Right ventricle myocardium inferior (tissue), 1 donor: Measurements from ENCODE around the gene PRAC2. TPM values are rescaled to one million over a fixed set of nuclear protein-coding genes. Genes with fewer than 3 reads are reported as not detected.

Experiments
- ATAC-seq: fragments of 200-7000 bp; cut with Tn5 transposase; one replicate; pipeline ENCODE4 v1.9.1; 2020; ENCODE audit warnings: mild to moderate bottlenecking, moderate library complexity
- DNase-seq: peaks from one replicate; pipeline ENCODE4 v3.0.0; 2021; ENCODE audit errors: missing footprints
- intact Hi-C: fragments of 100-400 bp; cut with DNase I; formaldehyde crosslinking; loops from one replicate; pipeline ENCODE4 v1.11.0; 2022
- total RNA-seq: library from RNA; stranded (reverse); fragmentation: NEBNext Ultra II Directional; extraction: Animal tissue kit (Norgen Biotek cat#: 25700); gene quantifications from one replicate; pipeline ENCODE4 v1.2.1, GENCODE V29; 2021
- donor health status: DM: no; HTN: yes; CAD: no; lungs with severe emphysema.

The PRAC2 gene
- total RNA-seq, 1 donor from 2014 or later, result not detected

- no peak for DNase-seq
- intact Hi-C loops, result no loop called here
- ATAC-seq, result no peak
These were observed 26.0 kb downstream of the PRAC2 start for GRCh38 chr17:48748718-48749566.

DNA sequence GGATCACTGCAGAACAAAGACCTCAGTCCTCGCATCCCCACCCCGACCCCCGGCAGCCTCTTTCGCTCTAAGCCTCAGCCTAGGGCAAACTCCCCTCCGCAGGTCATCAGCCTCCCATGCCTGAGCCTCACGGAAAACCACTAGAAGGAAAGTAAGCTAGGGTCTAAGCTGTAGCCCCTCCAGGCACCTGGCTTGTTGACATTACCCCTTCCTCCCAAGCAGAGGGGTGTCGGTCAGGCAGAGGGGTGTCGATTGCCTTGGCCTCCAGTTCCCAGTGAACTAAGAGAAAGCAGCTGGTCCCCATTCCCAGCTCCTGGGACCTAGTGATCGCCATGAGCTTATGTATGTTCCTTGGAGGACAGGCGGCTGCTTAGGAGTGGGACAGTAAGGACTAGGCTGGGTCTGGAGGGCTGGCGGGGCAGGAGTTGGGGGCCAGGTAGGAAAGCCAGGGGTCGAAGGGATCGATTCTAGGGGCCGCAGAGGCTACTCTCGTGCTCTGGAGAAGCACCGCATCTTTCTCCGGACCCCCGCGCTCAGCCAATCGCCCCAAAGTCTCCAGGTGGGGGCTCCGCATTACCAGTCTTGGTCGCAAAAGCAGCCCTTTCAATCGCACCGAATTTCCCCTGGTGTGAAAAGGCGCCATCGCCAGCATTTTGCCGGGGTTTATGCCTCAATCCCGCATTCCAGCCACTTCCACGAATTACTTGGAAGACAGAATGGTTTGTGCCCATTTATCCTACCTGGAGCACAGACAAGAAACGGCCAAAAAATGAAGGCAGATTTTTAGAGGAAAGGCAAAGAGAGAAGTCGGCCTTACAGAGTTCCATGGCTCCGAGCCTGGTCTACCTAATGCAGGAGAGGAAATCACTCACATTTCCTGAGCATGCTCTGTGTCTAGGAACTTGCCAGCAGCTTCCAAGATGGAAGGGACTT, 26.9 kb downstream of the PRAC2 start:
- DNase-seq, result no peak
- no peak for ATAC-seq

GRCh38 chr17:48751172-48751571, 28.2 kb downstream of the PRAC2 start:
- no peak for ATAC-seq
- DNase-seq, result no peak
- intact Hi-C loops, result no loop called here

More for the DNA sequence above, 26.9 kb downstream of the PRAC2 start:
- intact Hi-C loops, result no loop called here

GRCh38 chr17:48751733-48752398, 28.9 kb downstream of the PRAC2 start:
- ATAC-seq (no peak), DNase-seq (no peak)
- intact Hi-C loops, result no loop called here

DNA sequence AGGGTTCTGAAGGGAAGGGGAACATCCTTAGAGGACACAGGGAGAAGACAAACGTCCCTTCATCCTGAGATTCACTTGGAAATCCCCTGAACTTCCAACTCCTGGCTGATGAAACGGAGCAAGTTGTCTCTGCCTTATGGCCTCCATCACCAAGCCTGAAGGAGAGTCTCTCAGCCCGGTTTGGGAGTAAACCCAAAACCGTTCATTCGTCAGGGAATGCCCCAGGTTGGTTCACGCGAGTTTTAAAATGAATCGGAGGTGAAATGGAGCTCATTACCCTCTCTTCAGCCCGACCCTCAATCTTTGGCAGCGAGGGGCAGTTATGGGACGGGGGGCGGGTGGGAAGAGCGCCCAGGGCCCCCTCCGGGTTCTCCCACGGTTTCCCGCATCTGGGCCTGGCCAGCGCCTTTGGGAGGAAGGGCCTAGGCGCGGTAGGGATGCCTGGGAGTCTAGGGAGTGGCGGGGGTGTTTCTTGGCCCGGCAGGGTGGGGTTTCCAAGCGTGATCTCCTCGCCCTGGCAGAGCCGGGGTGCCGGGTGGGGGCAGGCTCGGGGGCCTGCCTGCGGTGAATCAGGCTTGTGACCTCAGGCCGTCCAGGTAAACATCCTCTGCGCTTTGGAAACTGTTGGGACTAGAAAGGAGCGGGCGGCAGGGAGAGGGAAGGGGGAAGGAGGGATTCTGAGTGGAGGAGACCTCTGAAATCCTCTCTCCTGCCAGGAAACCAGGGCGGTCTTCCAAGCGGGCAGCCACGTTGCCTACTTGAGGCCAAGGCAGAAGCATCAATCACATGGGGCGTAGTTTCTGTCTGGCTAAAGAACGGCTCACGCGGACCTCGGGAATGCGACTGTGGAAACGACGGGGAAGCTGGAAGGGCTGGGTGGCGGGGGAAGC, 29.7 kb downstream of the PRAC2 start:
- intact Hi-C loops, result no loop called here

DNA sequence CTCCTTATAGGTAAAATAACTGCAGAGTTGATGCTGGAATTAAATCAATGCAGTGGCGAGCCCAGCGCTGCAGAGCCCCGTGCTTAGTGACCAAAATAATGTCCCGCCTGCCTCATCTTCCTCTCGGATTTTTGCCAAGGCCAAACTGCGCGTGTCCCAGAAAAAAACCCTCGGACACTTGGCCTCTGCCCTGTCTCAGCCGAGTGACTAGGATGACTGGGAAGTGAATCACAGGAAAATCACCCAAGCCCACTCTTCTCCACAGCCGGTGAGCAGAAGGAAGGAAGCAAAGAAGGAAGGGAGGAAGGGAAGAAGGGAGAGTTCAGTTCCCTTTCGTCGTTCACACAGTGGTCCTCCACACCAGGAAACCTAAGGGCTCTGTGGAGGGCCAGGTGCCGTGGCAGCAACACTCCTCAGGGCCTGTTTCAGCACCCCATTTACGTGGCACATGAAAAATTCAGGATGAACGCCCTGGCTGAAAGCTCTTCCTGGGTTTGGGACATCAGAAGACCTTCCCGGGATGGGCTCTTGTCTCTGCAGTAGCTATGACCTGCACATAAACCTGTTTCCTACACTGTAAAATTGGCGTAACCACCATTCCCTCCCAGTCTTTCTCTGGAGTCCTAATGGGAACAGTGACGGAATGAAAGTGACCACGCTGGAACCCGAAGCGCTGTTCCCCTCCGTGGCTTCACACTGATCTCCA, 31.0 kb downstream of the PRAC2 start:
- intact Hi-C loops, result no loop called here
- no peak for DNase-seq
- no peak for ATAC-seq

More for the DNA sequence above, 29.7 kb downstream of the PRAC2 start:
- ATAC-seq (no peak), DNase-seq (no peak)

DNA sequence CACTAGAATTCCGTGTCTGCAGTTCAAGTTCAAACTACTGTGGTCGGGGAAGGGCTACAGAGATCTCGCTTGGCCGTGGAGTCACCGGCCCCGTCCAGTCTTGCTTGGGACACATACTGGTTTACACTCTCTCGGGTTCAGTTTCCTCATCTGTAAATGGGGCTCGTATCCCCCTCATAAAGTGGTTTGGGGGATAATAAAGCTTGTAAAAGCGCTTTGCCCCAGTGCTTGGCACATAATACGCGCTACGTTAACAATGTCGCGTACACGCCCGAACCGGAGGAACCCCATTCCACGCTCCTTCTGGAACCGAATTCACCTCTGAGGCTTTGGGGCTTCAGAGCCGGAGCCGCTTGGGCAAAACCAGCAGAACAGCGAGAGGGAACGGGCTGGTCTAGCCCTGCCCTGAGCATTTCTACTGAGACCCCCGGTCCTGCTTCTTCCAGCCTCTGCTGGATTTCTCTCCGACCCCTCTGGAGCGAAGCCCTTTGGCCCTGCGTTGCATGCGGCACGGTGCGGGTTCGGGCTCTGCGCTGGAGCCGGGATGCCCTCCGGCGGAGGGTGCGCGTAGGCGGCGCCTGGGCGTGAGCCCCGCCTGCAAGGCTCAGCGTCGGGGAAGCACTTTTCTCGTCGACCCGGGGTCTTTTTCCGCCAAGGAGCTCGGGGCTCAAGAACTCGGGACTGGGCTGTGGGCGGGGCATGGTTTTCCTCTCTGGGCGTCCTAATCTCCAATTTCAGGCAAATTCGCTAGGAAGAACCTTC, 31.7 kb downstream of the PRAC2 start:
- ATAC-seq (no peak), DNase-seq (no peak)
- intact Hi-C loops, result no loop called here

- intact Hi-C loops, result no loop called here
- ATAC-seq (no peak), DNase-seq (no peak)
These were observed 32.4 kb downstream of the PRAC2 start for GRCh38 chr17:48755356-48755755.

- DNase-seq (no peak), ATAC-seq (no peak)
- intact Hi-C loops, result no loop called here
These were observed 33.9 kb downstream of the PRAC2 start for GRCh38 chr17:48756830-48757251.

GRCh38 chr17:48757524-48757961, 34.6 kb downstream of the PRAC2 start:
- ATAC-seq (no peak), DNase-seq (no peak)
- intact Hi-C loops, result no loop called here

GRCh38 chr17:48759288-48759687, 36.3 kb downstream of the PRAC2 start:
- ATAC-seq, result no peak
- no peak for DNase-seq
- intact Hi-C loops, result no loop called here

- ATAC-seq (no peak), DNase-seq (no peak)
- intact Hi-C loops, result no loop called here
These were observed 37.4 kb downstream of the PRAC2 start for GRCh38 chr17:48760411-48760810.

- ATAC-seq, result no peak
- DNase-seq, result no peak
- intact Hi-C loops, result no loop called here
These were observed 38.1 kb downstream of the PRAC2 start for GRCh38 chr17:48761114-48761513.

DNA sequence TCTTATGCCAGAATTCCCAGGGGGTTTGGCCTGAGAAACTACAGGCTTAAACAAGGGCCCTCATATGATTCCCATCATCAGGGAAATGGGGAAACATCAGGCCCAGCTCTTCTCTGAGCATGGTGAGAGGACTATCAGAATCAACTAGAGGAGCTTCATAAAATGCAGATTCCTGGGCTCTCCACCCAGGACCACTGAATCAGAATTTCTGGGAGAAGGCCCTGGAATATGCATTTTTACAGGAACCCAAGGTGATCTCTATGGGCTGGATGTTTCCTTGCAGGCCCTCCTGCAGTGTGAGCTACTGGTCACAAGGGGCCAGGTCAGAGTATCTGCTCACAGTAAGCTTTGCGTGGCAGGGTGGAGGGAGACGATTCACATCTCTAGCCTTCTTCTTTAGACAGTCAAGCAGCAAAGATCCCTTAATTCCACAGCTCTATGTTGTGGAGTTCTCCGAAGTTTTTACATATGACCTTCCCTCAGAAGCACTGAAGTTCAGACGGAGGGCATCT, 44.3 kb downstream of the PRAC2 start:
- ATAC-seq (no peak), DNase-seq (no peak)
- intact Hi-C loops, result no loop called here

DNA sequence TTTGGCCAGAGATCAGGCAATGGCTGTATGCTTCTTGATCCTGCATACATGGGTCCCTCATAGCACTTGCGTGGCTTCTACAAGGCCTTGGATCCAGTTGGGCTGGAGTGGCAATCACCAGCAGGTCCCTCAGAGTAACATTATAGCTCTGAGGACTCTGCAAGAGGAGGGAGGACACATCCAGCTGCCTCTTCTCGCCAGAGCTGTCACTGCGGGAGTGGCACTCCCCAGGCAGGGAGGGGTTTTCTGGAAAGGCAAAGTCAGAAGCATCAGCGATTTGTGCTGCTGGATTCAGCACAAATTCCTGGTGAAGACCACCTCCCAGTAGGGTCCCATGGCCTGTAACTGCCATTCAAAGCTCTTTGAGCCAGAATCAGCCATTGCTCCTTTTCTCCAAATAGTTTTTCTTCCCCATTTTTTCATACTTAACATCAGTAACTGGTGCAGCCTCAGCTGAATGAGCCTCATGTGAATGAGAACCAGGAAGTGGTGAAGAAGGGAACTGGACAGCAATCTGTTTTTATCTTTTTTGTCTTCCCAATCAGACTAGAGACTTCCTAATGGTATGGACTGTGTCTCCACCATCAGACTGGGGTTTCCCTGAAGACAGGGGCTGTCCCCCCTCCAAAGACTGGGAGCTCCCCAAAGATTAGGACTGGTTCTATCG, 46.2 kb downstream of the PRAC2 start:
- DNase-seq (no peak), ATAC-seq (no peak)
- intact Hi-C loops, result no loop called here

GRCh38 chr17:48770954-48771353, 48.0 kb downstream of the PRAC2 start:
- ATAC-seq (no peak), DNase-seq (no peak)
- intact Hi-C loops, result no loop called here
